ENCODE results near the gene VPS39. TPM values are rescaled to one million over a fixed set of nuclear protein-coding genes. Genes with fewer than 3 reads are reported as not detected.

The VPS39 gene
- total and polyA plus RNA-seq, 5 donors: 35.5 to 53.3 (median 46.0) TPM

- no peaks in the 10 kb centered on the region for H3K4me1 ChIP-seq (ENCODE audit: control insufficient read depth, insufficient read depth, low read length)
- no peaks in the 10 kb centered on the region for H3K27me3 ChIP-seq (ENCODE audit: control insufficient read depth, insufficient read depth)
- no peak overlapping the region for H3K27ac ChIP-seq (ENCODE audit: low read length)
- 49% methylated on average over 2 of the region's 2 CpGs for WGBS
- intact Hi-C loops (cut with DNase I): no loop called here
- no peak overlapping the region for H3K4me3 ChIP-seq (ENCODE audit: low read length)
- no peak for DNase-seq
- H3K9me3 ChIP-seq (ENCODE audit: control insufficient read depth, low read length): no peaks in the 10 kb centered on the region
- no peak for ATAC-seq
Observed at GRCh38 chr15:42220216-42220615, 12.1 kb upstream of the VPS39 start.

GRCh38 chr15:42218953-42219592, 11.0 kb upstream of the VPS39 start:
- 27% methylated on average over 2 of the region's 2 CpGs for WGBS
- Histone ChIP-seq H3K4me3 (ENCODE audit: low read length) (no peak overlapping the region), H3K27ac (ENCODE audit: low read length) (no peak overlapping the region), H3K27me3 (ENCODE audit: control insufficient read depth, insufficient read depth) (no peaks in the 10 kb centered on the region), H3K9me3 (ENCODE audit: control insufficient read depth, low read length) (no peaks in the 10 kb centered on the region), H3K4me1 (ENCODE audit: control insufficient read depth, insufficient read depth, low read length) (no peaks in the 10 kb centered on the region)
- no peak for ATAC-seq
- intact Hi-C loops (cut with DNase I): no loop called here
- no peak for DNase-seq

GRCh38 chr15:42217568-42217967, 9.5 kb upstream of the VPS39 start:
- WGBS: 90% methylated on average over 2 of the region's 2 CpGs
- intact Hi-C loops (cut with DNase I): no loop called here
- no peak for ATAC-seq
- DNase-seq: no peak
- Histone ChIP-seq H3K27me3 (ENCODE audit: control insufficient read depth, insufficient read depth) (no peaks in the 10 kb centered on the region), H3K4me3 (ENCODE audit: low read length) (no peak overlapping the region), H3K9me3 (ENCODE audit: control insufficient read depth, low read length) (no peaks in the 10 kb centered on the region), H3K27ac (ENCODE audit: low read length) (no peak overlapping the region), H3K4me1 (ENCODE audit: control insufficient read depth, insufficient read depth, low read length) (no peaks in the 10 kb centered on the region)

GRCh38 chr15:42215913-42216829, 8.1 kb upstream of the VPS39 start:
- Histone ChIP-seq H3K27me3 (ENCODE audit: control insufficient read depth, insufficient read depth) (no peaks in the 10 kb centered on the region), H3K4me1 (ENCODE audit: control insufficient read depth, insufficient read depth, low read length) (no peaks in the 10 kb centered on the region), H3K4me3 (ENCODE audit: low read length) (no peak overlapping the region), H3K27ac (ENCODE audit: low read length) (no peak overlapping the region), H3K9me3 (ENCODE audit: control insufficient read depth, low read length) (no peaks in the 10 kb centered on the region)
- DNase-seq (no peak), ATAC-seq (no peak)
- intact Hi-C loops (cut with DNase I): no loop called here
- WGBS: 75% methylated on average over 4 of the region's 4 CpGs

- no peaks in the 10 kb centered on the region for H3K4me1 ChIP-seq (ENCODE audit: control insufficient read depth, insufficient read depth, low read length)
- 92% methylated on average over 1 of the region's 1 CpG for whole genome bisulfite sequencing
- H3K9me3 ChIP-seq (ENCODE audit: control insufficient read depth, low read length): no peaks in the 10 kb centered on the region
- intact Hi-C loops (cut with DNase I): no loop called here
- H3K27me3 ChIP-seq (ENCODE audit: control insufficient read depth, insufficient read depth): no peaks in the 10 kb centered on the region
- DNase-seq (no peak), ATAC-seq (no peak)
- H3K4me3 ChIP-seq (ENCODE audit: low read length): no peak overlapping the region
- no peak overlapping the region for H3K27ac ChIP-seq (ENCODE audit: low read length)
Observed at GRCh38 chr15:42214600-42214999, 6.5 kb upstream of the VPS39 start.

GRCh38 chr15:42213511-42213910, 5.4 kb upstream of the VPS39 start:
- Histone ChIP-seq H3K9me3 (ENCODE audit: control insufficient read depth, low read length) (no peaks in the 10 kb centered on the region), H3K27me3 (ENCODE audit: control insufficient read depth, insufficient read depth) (no peaks in the 10 kb centered on the region), H3K4me1 (ENCODE audit: control insufficient read depth, insufficient read depth, low read length) (peaks cover 2% of the 10 kb centered on the region), H3K27ac (ENCODE audit: low read length) (no peak overlapping the region), H3K4me3 (ENCODE audit: low read length) (no peak overlapping the region)
- ATAC-seq (no peak), DNase-seq (no peak)
- intact Hi-C loops (cut with DNase I): no loop called here

- intact Hi-C loops (cut with DNase I): no loop called here
- no peak for ATAC-seq
- Histone ChIP-seq H3K27me3 (ENCODE audit: control insufficient read depth, insufficient read depth) (no peaks in the 10 kb centered on the region), H3K27ac (ENCODE audit: low read length) (no peak overlapping the region), H3K4me3 (ENCODE audit: low read length) (no peak overlapping the region), H3K9me3 (ENCODE audit: control insufficient read depth, low read length) (no peaks in the 10 kb centered on the region), H3K4me1 (ENCODE audit: control insufficient read depth, insufficient read depth, low read length) (peaks cover 8% of the 10 kb centered on the region)
- WGBS: 88% methylated on average over 4 of the region's 4 CpGs
- DNase-seq: no peak
Observed at GRCh38 chr15:42210696-42211095, 2.6 kb upstream of the VPS39 start.

- WGBS: 74% methylated on average over 4 of the region's 4 CpGs
- DNase-seq (no peak), ATAC-seq (no peak)
- intact Hi-C loops (cut with DNase I): no loop called here
- H3K4me1 ChIP-seq (ENCODE audit: control insufficient read depth, insufficient read depth, low read length): peaks cover 8% of the 10 kb centered on the region
- H3K4me3 ChIP-seq (ENCODE audit: low read length): peak overlapping the region; percentile 86
- no peak overlapping the region for H3K27ac ChIP-seq (ENCODE audit: low read length)
- H3K9me3 ChIP-seq (ENCODE audit: control insufficient read depth, low read length): no peaks in the 10 kb centered on the region
- no peaks in the 10 kb centered on the region for H3K27me3 ChIP-seq (ENCODE audit: control insufficient read depth, insufficient read depth)
Observed at GRCh38 chr15:42206406-42206805, 1.7 kb downstream of the VPS39 start.

- Histone ChIP-seq H3K4me1 (ENCODE audit: control insufficient read depth, insufficient read depth, low read length) (peaks cover 8% of the 10 kb centered on the region), H3K4me3 (ENCODE audit: low read length) (no peak overlapping the region), H3K9me3 (ENCODE audit: control insufficient read depth, low read length) (no peaks in the 10 kb centered on the region), H3K27me3 (ENCODE audit: control insufficient read depth, insufficient read depth) (no peaks in the 10 kb centered on the region), H3K27ac (ENCODE audit: low read length) (no peak overlapping the region)
- no peak for ATAC-seq
- WGBS: 88% methylated on average over 3 of the region's 3 CpGs
- DNase-seq: no peak
- intact Hi-C loops (cut with DNase I): no loop called here
Observed at GRCh38 chr15:42203891-42204290, 4.2 kb downstream of the VPS39 start.

- no peaks in the 10 kb centered on the region for H3K9me3 ChIP-seq (ENCODE audit: control insufficient read depth, low read length)
- DNase-seq: no peak
- H3K27ac ChIP-seq (ENCODE audit: low read length): no peak overlapping the region
- no peak for ATAC-seq
- H3K4me3 ChIP-seq (ENCODE audit: low read length): no peak overlapping the region
- WGBS: 59% methylated on average over 2 of the region's 2 CpGs
- intact Hi-C loops (cut with DNase I): no loop called here
- H3K27me3 ChIP-seq (ENCODE audit: control insufficient read depth, insufficient read depth): no peaks in the 10 kb centered on the region
- peaks cover 6% of the 10 kb centered on the region for H3K4me1 ChIP-seq (ENCODE audit: control insufficient read depth, insufficient read depth, low read length)
Observed at GRCh38 chr15:42202653-42203052, 5.5 kb downstream of the VPS39 start.

- ATAC-seq (no peak), DNase-seq (no peak)
- intact Hi-C loops (cut with DNase I): no loop called here
- H3K27me3 ChIP-seq (ENCODE audit: control insufficient read depth, insufficient read depth): no peaks in the 10 kb centered on the region
- peaks cover 4% of the 10 kb centered on the region for H3K4me1 ChIP-seq (ENCODE audit: control insufficient read depth, insufficient read depth, low read length)
- no peaks in the 10 kb centered on the region for H3K9me3 ChIP-seq (ENCODE audit: control insufficient read depth, low read length)
- WGBS: 89% methylated on average over 1 of the region's 1 CpG
- H3K4me3 ChIP-seq (ENCODE audit: low read length): no peak overlapping the region
- no peak overlapping the region for H3K27ac ChIP-seq (ENCODE audit: low read length)
Observed at GRCh38 chr15:42201801-42202200, 6.3 kb downstream of the VPS39 start.
